Measurements from ENCODE around the gene MTMR3.
"Not testable (repeated sequence)": the region's sequence is repeated elsewhere in the genome, so short reads cannot be mapped to it uniquely, and the experiment has no call there.

Gene MTMR3

DNA sequence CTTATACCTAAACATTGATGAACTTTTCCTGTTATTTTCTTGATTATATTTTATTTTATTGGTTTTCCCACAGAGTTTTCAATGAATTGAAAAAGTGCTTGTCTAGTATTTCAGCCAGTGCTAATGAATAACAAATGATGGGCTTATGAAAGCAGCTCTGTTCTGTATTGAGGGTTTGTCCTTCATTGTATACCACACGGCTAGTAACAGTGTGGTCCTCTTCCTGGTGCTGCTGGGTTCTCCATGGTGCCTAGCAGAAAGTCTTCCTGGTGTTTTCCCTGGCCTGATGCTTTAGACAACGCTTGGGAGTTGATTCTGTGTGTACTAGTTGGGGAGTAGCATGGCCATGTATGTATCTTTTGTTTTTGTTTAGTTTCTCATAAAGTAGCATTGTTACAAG, 89.1 kb downstream of the MTMR3 start:
- DNase-seq = no peak

DNA sequence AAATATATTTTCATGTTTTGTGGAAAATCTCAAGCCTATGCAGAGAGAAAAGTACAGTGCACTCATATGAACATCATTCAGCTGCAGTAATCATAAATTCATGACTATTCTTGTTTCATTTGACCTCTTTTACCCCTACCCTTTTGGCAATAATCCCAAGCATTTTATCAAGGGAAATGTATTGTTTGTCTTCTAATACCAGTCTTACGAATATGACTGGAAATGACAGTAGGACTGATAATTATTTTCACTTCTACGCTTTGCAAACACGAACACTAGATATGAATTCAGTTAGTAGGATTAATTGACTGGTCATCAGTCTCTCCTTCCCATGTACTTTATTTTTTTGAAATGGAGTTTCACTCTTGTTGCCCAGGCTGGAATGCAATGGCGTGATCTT, 90.3 kb downstream of the MTMR3 start:
- DNase-seq = no peak

- not testable (repeated sequence) for DNase-seq
These were observed 90.7 kb downstream of the MTMR3 start for GRCh38 chr22:29973680-29974079.

- DNase-seq = no peak
These were observed 92.5 kb downstream of the MTMR3 start for GRCh38 chr22:29975494-29975893.

DNA sequence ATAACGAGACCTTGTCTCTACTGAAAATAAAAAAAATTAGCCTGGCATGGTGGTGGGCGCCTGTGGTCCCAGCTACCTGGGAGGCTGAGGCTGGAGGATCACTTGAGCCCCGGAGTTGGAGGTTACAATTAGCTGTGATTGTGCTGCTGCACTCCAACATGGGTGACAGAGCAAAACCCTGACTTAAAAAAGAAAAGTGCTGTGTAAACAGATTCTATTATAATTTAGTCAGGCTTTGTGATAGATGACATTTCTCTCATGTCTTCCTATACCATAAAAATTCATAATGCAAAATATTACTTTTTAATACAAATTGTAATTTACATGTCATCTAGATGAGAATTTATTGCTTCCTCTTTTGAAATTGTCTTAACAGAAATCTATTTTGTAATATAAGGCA, 94.1 kb downstream of the MTMR3 start:
- peak; percentile 14 for DNase-seq

DNA sequence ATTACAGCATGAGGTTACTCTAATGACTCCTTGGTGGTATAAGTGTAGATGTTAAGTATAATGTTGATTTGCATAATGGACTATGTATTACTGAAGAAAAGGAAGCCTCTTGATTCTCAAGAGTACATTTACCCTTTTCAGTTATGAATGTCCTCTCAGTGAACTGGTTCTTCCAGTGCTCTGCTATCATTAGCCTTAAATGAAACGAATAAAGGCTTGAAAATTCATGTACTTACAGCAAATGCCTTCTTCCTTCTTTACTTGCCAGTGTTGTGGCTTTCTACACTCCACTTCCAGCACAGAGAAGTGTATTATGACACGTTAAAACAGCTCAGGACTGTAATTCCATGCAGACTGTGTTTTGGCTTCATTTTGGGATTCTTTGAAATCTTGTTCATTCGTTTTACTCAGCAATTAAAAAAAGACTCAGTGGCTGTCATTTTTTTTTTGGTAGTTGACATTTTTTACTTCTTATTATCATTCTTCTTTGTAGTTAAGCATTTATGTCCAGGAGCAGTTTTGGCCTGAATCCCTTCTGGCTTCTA, 96.9 kb downstream of the MTMR3 start:
- DNase-seq = no peak

DNA sequence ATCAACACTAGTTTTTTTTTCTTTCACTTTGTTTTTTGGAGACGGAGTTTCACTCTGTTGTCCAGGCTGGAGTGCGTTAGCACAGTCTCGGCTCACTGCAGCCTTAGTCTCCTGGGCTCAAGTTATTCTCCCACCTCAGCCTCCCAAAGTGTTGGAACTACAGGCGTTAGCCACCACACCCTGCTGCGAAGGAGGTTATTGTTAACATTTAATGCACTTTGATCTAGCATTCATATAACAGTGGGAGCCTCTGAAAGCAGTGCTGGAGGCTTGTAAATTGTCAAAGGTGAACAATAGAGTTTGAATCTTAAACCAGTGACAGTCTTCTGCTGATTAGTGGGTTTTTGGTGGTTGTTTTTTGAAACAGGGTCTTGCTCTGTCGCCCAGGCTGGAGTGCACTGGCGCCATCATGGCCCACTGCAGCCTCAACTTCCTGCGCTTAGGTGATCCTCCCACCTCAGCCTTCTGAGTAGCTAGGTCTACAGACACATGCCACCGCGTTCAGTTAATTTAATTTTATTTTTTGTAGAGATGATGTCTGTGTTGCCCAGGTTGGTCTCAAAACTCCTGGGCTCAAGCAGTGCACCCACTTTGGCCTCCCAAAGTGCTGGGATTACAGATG, 100.4 kb downstream of the MTMR3 start:
- no peak for DNase-seq

DNA sequence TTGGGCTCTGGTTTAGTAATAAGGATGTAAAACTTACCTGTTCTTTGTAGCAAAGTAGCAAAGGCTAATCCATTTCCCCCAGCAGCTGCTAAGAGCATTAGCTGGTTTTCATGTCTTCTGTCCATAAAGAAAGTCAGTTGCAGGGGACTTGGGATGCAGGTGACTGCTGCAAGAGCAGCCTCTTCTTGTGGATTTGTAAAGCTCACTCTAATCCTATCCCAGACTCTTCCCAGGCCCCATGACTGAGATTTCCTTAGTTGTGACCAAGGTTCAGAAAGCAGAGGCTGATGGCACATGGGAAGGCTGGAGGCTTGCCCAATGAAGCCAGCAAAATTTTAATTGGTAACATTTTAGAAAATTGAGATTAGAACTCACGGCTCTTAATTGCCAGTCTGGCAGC, 102.9 kb downstream of the MTMR3 start:
- DNase-seq = no peak

- DNase-seq = peak; percentile 36
These were observed 104.2 kb downstream of the MTMR3 start for GRCh38 chr22:29987137-29987536.

GRCh38 chr22:29988719-29989118, 105.7 kb downstream of the MTMR3 start:
- DNase-seq = no peak

GRCh38 chr22:29989446-29989845, 106.5 kb downstream of the MTMR3 start:
- no peak for DNase-seq

DNA sequence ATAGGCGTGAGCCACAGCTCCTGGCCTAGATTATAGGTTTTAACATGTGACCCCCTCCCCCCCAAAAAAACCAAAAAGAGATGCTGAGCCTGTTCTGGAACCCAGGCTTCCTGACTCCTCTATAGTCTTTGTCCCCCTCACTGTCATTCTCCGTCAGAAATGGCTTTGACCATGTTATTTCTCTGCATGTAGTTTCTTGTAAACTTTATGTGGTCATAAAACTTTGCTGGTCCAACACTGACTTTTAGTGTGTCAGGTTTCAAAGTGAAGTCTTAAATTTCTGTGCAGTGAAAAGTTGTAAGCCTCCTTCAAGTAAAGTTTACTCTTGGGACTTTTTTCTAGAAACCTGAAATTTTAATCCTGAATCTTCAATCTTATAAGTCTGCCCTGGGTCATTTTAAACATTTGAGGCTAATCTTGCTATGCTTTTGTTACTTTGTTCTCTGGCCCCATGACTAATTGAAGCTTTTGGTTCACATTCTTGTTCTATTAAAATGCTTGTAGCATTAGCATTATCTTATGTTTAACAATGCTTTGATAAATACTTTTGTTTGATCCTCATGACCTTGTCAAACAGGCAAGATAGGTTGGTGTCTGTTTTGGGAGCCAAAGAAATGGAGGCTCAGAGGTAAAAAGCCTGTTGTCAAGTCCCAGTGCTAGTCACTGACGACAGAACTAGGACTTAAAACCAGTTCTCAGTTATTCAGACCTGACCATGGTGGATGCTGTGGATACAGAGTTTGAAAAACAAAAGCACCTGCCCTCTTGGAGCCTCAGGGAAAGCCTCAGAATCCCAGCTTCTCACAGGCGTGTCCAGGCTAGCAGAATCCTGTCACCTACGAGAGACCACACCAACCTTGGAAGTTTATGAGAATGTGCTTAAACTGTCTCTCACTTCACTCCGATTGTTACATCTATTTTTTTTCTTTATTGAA, 109.6 kb downstream of the MTMR3 start:
- DNase-seq = no peak

DNA sequence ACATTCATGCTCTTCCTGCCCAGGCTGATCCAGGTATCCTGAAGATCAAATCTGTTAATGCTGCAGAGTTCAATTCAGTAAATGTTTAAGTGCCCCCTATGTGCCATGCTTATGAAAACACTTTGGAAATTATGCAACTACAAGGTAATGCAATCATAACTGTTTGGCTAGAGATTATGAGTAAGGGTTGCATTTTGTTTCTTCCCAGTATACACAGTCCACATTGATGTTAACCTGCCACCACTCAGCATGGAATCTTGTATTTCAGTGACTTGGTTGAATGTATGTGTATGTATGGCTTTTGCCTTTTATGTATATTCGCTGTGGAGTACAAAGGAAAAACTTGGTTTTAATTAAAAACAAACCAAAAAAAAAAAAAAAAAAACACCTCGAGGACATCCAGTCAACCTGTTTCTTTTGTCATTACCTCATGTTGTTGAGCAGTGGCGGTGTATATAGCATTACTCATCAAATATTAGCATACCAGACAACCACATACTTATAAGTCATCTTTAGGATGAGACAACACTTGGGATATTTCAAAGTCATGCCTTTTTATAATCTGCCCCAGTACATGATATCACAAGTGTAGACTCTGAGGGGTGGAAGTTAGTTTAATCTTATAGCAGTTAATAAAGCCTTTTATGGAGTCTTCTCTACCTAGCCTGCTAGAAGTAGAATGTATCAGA, 111.2 kb downstream of the MTMR3 start:
- peak; percentile 55 for DNase-seq

DNA sequence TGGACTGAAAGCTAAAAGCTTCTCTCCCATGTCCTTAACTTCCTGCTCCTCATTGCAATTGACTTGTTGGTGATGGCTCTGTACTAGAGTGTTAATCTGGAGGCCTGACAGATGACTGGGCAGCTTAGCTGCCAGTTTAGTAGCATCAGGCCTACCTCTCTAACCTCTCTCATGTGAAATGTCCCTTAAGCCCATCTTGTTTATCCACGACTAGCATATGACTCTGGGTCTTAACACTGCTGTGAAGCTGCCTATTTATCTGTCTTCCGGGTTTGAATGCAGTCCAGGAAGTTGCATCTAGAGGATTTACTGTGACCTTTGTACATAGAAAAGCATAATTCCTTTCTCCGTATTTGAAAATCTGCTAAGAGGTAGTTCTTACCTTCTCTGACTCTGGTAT, 112.0 kb downstream of the MTMR3 start:
- no peak for DNase-seq

GRCh38 chr22:29997107-29997506, 114.1 kb downstream of the MTMR3 start:
- DNase-seq = no peak

DNA sequence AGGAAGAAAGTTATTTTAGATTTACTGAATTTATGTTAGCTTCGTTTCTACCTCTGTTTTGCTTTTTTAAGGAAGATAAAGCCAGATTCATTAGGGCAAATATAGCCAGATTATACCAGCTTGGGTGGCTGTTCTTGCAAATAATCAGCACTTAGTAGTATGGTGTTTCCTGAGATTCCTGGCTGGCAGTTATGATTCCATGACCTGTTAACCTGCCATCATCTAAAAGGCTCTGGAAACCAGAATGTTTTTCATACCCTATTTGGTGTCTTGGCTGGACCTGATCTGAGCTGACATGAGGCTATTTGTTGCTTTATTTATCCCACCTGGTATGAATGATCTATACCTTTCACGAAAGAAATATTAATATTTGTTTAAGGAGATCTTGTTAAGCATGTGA, 114.5 kb downstream of the MTMR3 start:
- DNase-seq = no peak

DNA sequence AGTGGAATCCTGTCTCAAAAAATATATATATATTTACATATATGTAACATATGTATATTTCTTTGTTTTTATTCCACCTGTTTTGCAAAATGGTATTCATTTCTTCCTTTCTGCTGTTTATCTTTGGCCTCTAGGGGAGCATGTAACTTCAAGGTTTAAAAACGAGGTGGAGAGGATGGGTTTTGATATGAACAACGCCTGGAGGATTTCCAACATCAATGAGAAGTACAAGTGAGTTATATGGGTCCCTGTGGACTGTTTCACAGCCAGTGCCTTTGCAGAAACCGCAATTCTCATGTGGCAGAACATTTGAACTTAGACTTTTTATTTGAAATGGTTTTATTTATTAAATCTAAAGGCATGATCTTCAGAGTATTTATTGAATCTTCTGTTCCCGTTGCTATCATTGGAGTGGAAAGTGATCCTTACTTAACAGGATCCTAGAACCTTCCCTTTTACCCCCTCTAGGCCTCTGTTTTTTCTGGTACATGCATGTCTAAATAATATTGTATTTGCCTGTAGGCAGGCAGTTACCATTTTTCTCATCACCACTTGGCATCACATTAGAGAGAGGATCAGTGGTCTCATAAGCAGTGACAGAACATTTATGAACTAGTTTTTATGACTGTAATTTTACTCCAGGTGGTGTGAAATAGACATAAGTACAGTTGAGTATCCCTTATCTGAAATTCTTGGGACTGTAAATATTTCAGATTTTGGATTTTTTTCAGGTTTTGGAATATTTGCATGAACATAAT, 115.8 kb downstream of the MTMR3 start:
- peak; percentile 30 for DNase-seq

GRCh38 chr22:30000566-30000965, 117.6 kb downstream of the MTMR3 start:
- no peak for DNase-seq

GRCh38 chr22:30001459-30001858, 118.5 kb downstream of the MTMR3 start:
- no peak for DNase-seq

DNA sequence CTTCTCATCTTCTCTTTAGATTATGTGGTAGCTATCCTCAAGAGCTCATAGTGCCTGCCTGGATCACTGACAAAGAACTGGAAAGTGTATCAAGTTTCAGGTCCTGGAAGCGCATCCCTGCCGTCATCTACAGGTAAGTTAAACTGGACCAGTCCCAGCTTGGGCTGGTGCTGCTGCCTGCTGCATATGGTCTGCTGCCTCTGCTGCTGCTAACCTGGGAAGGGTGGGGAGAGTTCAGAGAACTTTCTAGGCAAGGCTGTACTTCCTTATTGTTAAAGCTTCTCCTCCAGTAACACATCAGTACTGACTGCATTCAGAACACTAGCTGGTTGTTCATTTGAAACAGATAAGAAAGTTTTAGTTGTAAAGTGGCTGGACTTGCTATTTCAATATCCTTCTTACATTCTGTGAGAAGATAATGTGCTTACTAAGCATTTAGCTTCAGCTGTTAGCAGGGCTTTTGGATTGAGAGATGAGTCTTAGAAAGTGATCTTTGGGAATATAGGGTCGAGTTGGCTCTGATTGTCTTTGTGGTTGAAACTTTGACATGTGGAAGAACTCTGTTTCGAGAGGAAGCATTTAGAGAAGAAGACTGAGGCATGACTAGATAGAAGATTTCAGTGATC, 120.0 kb downstream of the MTMR3 start:
- no peak for DNase-seq

- DNase-seq = no peak
These were observed 121.1 kb downstream of the MTMR3 start for GRCh38 chr22:30004101-30004500.

DNA sequence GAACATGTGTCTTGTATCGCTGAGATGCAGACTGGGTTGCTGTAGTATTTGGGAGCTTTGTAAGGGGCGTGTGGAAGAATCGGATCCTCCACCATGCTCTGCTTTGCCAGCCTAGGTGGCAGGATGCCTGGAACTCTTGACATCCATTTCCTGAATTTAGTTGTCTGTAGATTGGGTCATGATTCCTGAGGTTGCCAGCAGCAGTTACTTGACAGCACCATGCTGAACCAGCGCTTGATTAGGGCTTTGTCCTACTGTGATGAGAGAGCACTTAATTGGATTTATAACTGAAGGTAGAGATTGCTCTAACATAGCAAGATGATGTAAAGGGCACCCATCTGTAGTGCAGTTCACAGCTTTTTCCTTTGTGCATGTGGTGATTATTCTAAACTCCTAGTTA, 121.7 kb downstream of the MTMR3 start:
- DNase-seq = no peak

Measured in hematopoietic multipotent progenitor cell treated with erythropoietin and hydrocortisone succinate and interleukin-3 and kit ligand, for 4 days (in vitro differentiated cells).